Activated naive CD4-positive, alpha-beta T cell (primary cell): ENCODE results near the gene BBOX1.
"Not testable (repeated sequence)": the region's sequence is repeated elsewhere in the genome, so short reads cannot be mapped to it uniquely, and the experiment has no call there.

Source experiments
- DNase-seq, 4 experiments: peaks; one replicate each; lab custom pipeline; 2025; lab: John Stamatoyannopoulos, UW

BBOX1 gene

DNA sequence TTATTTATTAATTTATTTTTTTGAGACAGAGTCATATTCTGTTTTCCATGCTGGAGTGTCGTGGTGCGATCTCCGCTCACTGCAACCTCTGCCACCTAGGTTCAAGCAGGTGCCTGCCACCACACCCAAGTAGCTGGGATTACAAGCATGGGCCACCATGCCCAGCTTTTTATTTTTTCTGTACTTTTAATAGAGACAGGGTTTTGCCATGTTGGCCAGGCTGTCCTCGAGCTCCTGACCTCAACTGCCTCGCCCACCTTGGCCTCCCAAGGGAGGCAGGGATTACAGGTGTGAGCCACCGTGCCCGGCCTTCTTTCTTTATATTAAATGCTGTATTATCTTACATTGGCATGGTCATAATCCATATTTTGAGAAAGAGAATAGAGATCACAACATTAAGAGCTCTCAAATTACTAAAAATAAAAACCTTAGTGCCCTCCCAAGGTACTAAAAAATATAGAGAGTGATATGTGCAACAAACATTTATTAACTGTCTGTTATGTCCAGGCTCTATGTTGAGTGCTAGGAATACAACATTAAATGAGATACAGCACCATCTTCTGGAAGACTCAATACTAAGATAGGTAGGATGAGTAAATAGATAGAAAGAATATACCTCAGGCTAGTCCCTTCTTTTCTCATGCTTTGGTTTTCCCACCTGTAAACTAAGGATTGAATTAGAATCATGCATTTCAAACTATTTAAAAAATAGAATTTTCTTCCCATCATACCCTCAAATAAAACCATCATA lies 84.1 kb downstream of the BBOX1 start:
- no peak for DNase-seq

DNA sequence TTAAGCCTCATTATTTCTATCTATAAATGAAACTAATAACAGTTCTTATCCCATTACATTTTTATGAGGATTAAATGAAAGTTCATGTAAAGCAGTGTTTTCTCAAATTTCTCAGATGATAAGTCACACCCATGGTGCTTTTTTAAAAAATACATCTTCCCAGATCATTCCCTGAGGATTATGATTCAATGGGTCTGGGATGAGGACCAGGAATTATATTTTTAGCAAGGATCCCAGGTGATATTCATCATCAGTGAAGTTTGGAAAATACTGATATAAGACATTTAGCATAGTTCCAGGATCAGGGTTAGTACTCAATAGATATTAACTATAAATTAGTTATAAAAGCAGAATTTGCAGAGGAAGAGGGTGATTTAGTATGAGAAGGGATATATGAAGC lies 89.1 kb downstream of the BBOX1 start:
- no peak for DNase-seq

DNA sequence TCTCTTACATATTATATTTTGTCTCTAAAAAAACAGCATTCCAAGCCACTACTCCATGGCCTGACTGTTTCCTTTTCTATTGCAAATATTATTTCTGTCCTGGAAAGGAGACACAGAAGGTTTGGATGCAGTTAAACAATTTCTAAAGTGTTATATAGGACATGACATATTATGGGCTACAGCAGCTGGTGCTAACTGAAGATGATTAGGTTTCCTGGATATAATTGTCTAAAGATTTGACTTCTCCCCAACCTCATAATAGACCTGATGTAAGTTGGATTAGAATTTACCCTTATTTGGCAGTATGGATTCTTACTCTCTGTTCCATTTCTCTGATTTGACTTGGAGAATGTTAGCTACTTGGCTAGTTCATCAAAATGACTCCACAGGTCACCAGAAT lies 90.2 kb downstream of the BBOX1 start:
- no peak for DNase-seq

DNA sequence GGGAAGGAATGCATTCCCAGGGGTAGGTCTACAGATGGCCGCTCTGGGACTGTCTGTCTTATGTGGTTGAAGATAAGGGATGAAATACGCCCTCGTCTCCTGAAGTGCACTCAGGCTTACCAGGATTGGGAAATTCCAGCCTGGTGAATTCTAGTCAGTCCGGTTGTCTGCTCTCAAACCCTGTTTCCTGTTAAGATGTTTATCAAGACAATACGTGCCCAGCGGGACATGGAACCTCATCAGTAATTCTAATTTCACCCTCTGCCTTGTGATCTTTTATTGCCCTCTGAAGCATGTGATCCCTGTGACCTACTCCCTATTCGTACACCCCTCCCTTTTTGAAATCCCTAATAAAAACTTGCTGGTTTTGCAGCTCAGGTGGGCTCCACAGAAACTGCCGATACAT lies 95.3 kb downstream of the BBOX1 start:
- DNase-seq, result not testable (repeated sequence)

DNA sequence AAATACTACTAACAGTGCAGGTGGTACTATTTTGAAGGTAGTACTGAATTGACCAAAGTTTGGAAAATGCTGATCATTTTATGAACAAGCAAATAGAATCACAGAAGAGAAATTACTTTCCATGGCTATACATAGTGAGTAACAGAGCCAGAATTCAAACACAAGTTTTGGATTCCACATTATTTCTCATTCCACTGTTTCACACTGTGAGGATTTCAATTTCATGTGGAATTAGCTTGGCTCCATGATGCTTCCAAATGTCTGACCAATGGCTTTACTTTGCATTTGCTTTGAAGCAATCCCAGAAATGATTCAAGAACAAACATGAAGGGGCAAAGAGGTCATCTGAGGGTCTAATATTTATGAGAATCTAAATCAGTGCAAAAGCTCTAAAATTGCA lies 98.1 kb downstream of the BBOX1 start:
- DNase-seq, result no peak

DNA sequence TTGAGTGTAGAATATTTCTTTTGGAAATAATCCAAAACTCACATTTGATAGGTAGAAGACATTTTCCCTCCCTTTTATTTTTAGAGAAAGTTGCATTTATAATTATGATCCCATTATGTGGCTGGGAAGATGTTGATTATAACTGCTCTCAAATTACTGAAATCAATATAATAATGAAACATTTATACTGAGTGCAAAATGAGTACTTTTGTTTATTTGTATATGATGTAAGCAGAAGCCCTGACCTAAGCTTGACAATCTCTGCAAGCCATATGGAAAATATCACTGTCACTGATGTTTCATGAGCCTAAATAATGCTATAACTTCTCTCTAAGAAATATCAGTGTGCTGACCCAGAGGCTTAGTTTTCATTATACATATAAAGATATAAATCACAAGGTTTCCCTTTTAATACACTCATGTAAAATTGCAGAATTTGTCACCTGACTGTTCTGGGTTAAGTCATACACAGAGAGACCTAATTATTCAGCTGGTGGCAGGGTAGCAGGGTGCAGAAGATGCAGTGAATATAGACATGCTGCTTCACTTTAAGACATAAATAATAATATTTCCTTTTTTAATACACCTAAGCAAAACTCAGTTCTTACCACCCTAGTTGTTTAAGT lies 99.2 kb downstream of the BBOX1 start:
- DNase-seq, result no peak

DNA sequence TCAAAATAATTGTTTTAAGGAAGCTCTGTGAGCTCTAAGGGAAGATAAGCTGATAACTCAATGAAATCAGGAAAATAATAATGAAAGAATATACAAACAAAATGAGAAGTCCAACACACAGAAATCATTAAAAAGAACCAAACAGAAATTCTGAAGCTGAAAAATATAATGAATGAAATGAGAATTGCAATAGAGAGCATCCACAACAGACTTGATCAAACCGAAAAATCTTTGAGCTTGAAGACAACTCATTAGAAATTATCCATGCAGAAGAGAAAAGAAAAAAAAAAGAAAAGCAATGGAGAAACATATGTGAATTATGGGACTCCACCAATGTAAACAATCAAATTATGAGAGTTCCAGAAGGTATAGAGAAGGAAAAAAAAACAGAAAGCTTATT lies 101.0 kb downstream of the BBOX1 start:
- no peak for DNase-seq

DNA sequence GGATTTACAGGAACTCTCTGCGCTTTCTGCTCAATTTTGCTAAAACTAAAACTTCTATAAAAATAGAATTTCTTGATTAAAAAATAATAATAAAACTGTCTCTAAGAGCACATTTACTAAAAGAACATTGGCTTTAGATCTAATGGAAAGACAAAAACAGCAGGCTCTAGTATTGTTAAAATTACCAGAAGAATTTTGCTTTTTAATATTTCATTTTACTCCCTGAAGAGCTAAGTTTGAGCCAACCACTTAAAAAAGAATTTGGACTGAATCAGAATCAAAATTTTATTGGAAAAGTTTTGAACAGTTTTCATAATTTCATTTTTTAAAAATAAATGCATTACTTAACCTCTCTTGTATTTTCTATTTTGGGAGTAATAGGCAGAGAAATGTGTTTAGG lies 107.3 kb downstream of the BBOX1 start:
- no peak for DNase-seq

DNA sequence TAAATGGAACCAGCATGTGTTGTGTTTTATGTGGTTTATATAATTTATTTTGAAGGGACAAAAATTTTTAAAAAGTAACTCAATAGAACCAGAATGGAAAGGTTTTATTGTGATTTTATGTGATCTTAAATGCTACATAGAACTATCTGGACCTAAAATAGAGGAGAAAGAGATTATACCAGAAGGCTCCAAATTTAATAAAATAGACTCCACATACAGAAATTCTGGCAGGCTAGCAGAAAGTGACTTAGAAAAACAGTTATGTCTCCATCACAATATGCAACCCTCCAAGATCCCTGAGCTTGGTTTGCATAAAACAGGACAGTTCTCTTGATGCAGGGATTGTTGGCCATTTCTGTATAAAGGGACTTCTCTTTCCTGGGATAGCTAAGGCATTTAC lies 107.9 kb downstream of the BBOX1 start:
- no peak for DNase-seq

DNA sequence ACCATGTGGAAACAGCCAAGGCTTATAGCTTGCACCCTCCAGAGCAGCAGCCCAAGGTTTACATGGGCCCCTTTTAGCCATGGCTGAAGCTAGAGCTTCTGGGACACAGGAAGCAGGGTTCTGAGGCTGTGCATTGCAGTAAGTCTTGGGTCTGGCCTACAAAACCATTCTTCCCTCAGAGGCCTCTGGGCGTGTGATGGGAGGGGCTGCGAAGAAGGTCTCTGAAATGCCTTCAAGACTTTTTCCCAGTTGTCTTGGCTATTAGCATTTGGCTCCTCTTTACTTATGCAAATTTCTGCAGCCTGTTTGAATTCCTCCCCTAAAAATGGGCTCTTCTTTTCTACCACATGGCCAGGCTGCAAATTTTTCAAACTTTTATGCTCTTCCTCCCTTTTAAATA lies 109.5 kb downstream of the BBOX1 start:
- no peak for DNase-seq

DNA sequence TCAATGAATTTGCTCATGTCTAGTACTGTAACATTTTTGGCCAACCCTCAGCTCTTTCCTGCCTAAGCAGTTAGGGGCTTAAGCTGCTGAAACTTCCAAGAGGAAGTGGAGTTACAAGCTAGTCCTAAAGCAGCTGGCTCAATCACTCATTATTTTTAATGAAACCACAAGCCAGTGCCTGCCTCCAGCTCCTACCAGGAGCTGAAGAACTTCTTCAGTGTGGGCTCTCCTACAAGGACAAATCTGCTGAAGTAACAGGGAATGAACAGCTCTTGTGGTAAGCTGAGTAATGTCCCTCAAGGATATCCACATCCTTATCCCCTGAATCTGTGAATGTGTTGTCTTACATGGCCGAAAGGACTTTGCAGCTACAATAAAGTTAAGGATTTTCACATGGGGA lies 112.5 kb downstream of the BBOX1 start:
- DNase-seq, result no peak

DNA sequence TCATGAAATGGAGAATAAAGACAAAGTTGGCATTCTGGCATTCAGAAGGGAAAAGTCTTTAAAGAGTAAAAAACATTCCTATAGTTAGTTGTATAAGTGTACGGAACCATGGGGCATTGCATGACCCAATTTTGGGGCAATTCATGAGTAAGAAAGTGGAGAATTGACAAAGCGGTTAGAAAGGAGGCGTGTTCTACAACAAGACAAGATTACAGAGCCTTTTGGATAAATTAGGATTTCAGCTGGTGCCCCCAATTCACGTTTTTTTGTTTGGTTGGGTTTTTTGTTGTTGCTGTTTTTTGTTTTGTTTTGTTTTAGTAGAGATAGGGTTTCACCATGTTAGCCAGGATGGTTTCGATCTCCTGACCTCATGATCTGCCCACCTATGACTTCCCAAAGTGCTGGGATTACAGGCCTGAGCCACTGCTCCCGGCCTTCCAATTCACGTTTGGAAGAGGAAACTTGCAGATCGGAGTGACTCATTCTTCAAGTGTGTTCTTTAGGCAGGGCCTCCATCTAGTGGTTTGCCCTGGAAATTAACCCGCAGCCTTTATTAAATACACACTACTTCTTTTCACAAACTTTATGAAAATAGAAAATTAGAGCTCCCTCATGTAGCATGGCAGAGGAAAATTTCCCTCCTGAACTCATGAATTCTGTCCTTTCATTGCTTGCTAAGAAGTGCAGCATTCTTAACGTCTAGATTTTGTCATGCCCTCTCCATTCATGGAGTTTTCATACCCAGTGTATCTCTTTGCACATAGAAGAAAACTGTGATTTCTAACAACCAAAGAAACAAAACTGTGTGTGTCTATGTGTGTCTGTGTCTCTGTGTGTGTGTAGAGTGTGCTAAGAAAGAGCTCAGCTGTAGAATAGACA lies 118.1 kb downstream of the BBOX1 start:
- DNase-seq, result no peak

DNA sequence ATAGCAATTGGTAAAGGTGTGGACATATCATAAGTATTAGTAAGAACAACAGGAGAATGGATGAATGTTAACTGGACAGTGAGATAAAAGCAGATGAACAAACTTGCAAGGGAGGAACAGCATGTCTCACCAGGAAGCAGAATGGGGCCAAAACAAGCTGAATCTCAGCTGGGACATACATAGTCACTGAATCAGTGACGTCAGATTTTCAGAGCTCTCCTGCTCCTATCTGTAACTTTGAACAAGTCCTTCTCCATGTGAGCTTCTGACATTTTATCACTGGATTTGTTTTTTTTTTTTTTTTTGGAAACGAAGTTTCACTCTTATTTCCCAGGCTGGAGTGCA lies 118.7 kb downstream of the BBOX1 start:
- DNase-seq, result no peak

DNA sequence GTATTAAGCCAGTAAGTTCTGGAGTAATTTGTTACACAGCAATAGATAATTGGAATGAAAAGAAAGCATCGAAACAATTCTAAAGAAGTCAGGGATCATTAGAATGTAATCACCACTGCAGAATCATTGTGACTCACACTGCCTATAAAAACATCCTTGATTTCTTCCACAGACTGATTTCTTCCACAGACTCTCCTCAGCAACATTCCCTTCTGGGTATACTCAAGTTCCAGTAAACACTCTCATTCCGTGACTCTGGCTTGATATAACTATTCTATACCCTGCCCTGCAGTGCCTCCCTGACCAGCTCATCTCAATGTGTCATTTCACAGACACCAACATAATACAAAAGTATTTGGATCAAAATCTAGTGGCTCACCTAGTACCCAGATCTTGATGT lies 120.5 kb downstream of the BBOX1 start:
- DNase-seq, result no peak

DNA sequence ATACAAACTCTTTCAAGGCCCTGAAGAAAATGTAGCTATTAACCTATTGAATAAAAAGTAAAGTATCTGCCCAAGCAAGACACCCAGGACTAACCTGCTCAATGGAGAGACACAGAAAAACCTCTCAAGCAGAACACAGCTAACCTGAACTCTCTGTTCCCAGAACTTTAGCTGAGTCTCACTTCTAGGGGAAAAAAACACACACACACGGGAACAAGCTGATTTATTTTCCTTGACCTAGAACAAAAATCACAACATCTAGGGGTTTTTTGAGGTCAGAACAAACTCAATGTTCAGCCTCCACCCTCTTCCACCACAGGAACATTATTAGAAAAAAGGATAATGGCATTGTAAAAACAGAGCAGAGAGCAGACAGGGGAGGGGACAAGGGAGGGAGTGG lies 121.6 kb downstream of the BBOX1 start:
- no peak for DNase-seq

DNA sequence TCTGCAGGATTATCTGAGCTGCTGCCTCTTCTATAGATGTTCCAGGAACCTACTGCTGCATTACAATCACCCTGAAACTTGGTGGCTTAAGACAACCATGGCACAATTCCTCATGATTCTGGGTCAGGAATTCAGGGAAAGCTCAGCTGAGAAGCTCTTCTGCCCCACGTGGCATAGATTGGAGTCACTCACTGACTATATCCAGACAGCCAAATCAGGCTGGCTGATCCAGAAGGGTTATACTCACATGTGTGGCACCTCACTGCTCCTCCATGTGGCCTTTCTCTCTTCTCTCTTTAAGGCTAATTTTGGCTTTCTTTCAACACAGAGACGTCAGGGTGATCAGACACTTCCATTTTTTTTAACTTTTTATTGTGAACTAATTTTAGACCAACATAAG lies 125.5 kb downstream of the BBOX1 start:
- DNase-seq, result no peak

DNA sequence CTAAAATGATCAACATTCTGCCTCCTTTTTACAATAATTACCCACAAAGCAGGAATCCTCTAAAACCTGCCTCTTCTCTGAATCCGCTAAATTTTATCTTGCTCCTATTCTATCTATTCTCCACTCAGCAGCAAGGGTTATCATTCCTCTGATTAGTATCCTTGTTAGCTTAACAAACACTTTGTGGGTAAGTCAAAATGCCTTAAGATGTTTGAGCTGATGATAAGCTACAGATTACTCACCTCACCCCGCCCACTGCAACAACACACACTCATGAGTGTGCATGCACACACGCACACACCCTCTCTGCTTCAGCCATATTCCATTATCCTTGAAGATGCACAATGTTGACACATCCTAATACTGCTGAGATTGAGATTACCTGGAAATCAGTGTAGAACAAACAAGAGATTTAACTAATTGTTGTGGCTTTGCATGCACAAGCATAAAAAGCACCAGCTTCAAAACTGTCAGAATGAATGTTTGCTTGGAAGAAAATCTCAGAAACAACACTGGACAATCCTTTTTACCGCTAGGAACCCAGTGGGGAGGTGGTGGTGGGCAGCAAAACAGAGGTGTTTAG lies 130.9 kb downstream of the BBOX1 start:
- DNase-seq, result no peak

DNA sequence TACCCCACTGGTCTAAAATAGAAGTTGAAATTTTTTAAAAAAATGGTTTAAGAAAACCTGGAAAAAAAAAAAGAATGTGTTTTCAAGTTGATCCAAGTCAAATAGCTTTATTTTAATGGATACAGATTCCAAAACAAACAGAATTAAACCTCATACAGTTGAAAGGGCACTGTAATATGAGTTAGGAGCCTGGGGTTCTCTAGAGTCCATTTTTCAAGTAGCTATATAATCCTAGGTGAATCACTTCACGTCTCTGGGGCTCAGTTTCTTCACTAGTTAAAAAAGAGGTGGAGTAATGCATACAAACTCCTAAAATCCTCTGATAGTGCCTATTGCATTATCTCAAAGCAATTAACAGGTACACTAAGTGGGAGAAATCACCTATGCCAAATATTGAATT lies 132.9 kb downstream of the BBOX1 start:
- DNase-seq, result no peak

DNA sequence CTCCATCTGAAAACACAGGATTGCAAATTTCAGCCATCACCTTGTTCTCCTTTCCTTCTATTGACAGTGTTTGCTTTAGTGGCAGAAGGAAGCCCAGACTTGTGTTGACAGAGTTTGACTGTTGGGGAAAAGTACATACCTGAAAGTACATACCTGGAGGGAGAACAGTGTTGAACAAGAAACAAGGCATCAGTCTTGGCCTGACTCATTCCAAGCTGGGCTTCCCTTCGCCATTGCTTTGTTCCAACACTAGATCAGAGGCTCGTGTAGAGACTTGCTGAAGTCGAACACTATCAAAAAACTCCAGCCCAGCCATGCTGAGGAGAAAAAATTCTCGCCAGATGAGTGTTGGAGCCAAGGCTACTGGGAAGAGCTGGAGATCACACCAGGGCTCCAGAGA lies 133.4 kb downstream of the BBOX1 start:
- DNase-seq, result no peak

DNA sequence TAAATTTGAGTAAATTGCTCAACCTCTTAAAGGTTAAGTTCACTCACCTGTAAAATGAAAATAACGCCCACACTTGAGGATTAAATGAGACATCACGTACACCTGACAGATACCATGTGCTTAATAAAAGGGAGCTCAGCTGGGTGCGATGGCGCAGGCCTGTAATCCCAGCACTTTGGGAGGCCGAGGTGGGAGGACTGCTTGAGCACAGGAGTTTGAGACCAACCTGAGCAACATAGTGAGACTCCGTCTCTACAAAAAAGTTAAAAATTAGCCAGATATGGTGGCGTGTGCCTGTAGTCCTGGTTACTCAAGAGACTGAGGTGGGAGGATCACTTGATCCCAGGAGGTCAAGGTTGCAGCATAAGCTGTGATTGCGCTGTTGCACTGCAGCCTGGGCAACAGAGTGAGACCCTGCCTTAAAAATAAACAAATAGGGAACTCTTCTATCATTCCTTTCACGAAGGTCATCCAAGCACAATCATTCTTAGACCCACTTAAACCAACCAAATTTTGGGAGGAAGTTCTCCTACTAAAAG lies 134.1 kb downstream of the BBOX1 start:
- DNase-seq, result no peak

DNA sequence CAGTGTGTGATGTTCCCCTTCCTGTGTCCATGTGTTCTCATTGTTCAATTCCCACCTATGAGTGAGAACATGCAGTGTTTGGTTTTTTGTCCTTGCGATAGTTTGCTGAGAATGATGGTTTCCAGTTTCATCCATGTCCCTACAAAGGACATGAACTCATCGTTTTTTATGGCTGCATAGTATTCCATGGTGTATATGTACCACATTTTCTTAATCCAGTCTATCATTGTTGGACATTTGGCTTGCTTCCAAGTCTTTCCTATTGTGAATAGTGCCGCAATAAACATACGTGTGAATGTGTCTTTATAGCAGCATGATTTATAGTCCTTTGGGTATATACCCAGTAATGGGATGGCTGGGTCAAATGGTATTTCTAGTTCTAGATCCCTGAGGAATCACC lies 134.9 kb downstream of the BBOX1 start:
- DNase-seq, result not testable (repeated sequence)
